Activated T-helper 1 cell treated with Interleukin-2 at 50 U/mL for 16 hours (primary cell): Measurements from ENCODE around the gene MIPEP.

Source experiments
- DNase-seq: peaks from one replicate; pipeline ENCODE4 v3.0.0-alpha.2; 2020; ENCODE audit warnings: low read depth

The MIPEP gene

GRCh38 chr13:23715092-23715761 is 174.0 kb downstream of the MIPEP start:
- DNase-seq = no peak

- DNase-seq = no peak
These were observed 174.5 kb downstream of the MIPEP start for GRCh38 chr13:23714672-23715071.

GRCh38 chr13:23711355-23711754 is 177.8 kb downstream of the MIPEP start:
- no peak for DNase-seq

GRCh38 chr13:23710366-23710765 is 178.8 kb downstream of the MIPEP start:
- no peak for DNase-seq

- no peak for DNase-seq
These were observed 179.7 kb downstream of the MIPEP start for GRCh38 chr13:23709536-23709935.

- DNase-seq = no peak
These were observed 181.5 kb downstream of the MIPEP start for GRCh38 chr13:23707674-23708073.

GRCh38 chr13:23705583-23705982 is 183.6 kb downstream of the MIPEP start:
- no peak for DNase-seq

GRCh38 chr13:23703246-23703860 is 185.8 kb downstream of the MIPEP start:
- no peak for DNase-seq

- DNase-seq = no peak
These were observed 187.6 kb downstream of the MIPEP start for GRCh38 chr13:23701636-23702035.

- DNase-seq = no peak
These were observed 188.0 kb downstream of the MIPEP start for GRCh38 chr13:23701186-23701585.

GRCh38 chr13:23699271-23699670 is 189.9 kb downstream of the MIPEP start:
- DNase-seq = no peak

- no peak for DNase-seq
These were observed 191.4 kb downstream of the MIPEP start for GRCh38 chr13:23697772-23698313.

- no peak for DNase-seq
These were observed 192.6 kb downstream of the MIPEP start for GRCh38 chr13:23696610-23697009.

GRCh38 chr13:23695711-23696464 is 193.3 kb downstream of the MIPEP start:
- DNase-seq = peak; percentile 45

- DNase-seq = no peak
These were observed 194.0 kb downstream of the MIPEP start for GRCh38 chr13:23695196-23695595.

- no peak for DNase-seq
These were observed 196.4 kb downstream of the MIPEP start for GRCh38 chr13:23692816-23693215.

- DNase-seq = no peak
These were observed 198.5 kb downstream of the MIPEP start for GRCh38 chr13:23690668-23691067.

- no peak for DNase-seq
These were observed 200.9 kb downstream of the MIPEP start for GRCh38 chr13:23688336-23688735.

GRCh38 chr13:23687614-23688013 is 201.6 kb downstream of the MIPEP start:
- no peak for DNase-seq

- DNase-seq = no peak
These were observed 202.3 kb downstream of the MIPEP start for GRCh38 chr13:23686948-23687347.

GRCh38 chr13:23685416-23685815 is 203.8 kb downstream of the MIPEP start:
- DNase-seq = no peak

GRCh38 chr13:23684647-23685046 is 204.6 kb downstream of the MIPEP start:
- no peak for DNase-seq

GRCh38 chr13:23683084-23683483 is 206.1 kb downstream of the MIPEP start:
- DNase-seq = no peak
